ENCODE data around the gene DGKI. TPM values are rescaled to one million over a fixed set of nuclear protein-coding genes. Genes with fewer than 3 reads are reported as not detected.

The DGKI gene
- total RNA-seq, 1 experiment from 2014 or later, result 0.55 TPM

DNA sequence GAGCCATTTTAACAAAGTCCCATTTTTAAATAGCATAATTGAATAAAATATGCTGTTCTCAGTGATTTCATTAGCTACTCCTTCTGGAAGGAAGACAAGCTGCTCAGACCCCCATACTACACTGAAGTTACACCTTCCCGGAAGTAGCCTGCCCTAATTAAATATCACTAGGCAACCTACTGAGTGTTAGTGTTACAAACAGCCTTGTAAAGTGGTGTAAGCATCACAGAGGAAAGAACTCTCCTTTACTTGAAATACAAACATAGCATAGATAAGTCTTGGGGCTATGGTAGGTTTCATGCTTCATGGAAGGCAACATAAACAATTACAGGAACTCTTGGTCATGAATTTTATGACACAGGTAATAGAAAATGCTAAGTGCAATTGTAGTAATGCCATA lies 459.8 kb downstream of the DGKI start:
- Histone ChIP-seq H4K8ac (replicated peaks; ENCODE audit: insufficient read length, low read depth, low read length) (no peak overlapping the region), H2BK120ac (ENCODE audit: low read depth, low read length, poor library complexity, severe bottlenecking) (no peak overlapping the region), H3K56ac (ENCODE audit: insufficient read length, low read depth, low read length) (no peak overlapping the region), H3K27me3 (ENCODE audit: insufficient read depth, low read length) (no peaks in the 10 kb centered on the region), H3K23ac (ENCODE audit: insufficient read length, low read depth, low read length) (no peak overlapping the region), H3K79me1 (ENCODE audit: insufficient read depth, low read depth, low read length, poor library complexity, severe bottlenecking) (no peaks in the 10 kb centered on the region), H2BK20ac (ENCODE audit: low read depth, low read length, poor library complexity, severe bottlenecking) (no peak overlapping the region), H2BK15ac (ENCODE audit: low read depth, low read length) (no peak overlapping the region), H4K91ac (ENCODE audit: insufficient read length, low read depth, low read length) (no peak overlapping the region), H3K9me3 (ENCODE audit: control insufficient read depth, low read depth, low read length) (no peaks in the 10 kb centered on the region), H3K9ac (ENCODE audit: extremely low read depth, insufficient read length, low read length) (no peak overlapping the region), H3K23me2 (ENCODE audit: insufficient read length, low read depth, low read length, poor library complexity, severe bottlenecking) (no peaks in the 10 kb centered on the region), H2BK12ac (ENCODE audit: insufficient read length, low read depth, low read length) (no peak overlapping the region), H4K5ac (ENCODE audit: insufficient read length, low read depth, low read length) (no peak overlapping the region), H3K27ac (ENCODE audit: insufficient read length, low read depth, low read length) (no peak overlapping the region), H3K4me2 (ENCODE audit: insufficient read depth, insufficient read length, low read length) (no peak overlapping the region), H3T11ph (ENCODE audit: low read length) (no peak overlapping the region), H3K18ac (ENCODE audit: insufficient read length, low read depth, low read length) (no peak overlapping the region), H2BK5ac (ENCODE audit: insufficient read length, low read length) (no peak overlapping the region), H2AK5ac (ENCODE audit: insufficient read length, low read length) (no peak overlapping the region), H3K14ac (ENCODE audit: insufficient read depth, low read length) (no peak overlapping the region), H3K4ac (ENCODE audit: low read depth, low read length) (no peak overlapping the region), H4K20me1 (ENCODE audit: control insufficient read depth, insufficient read depth, insufficient read length) (no peaks in the 10 kb centered on the region), H3K79me2 (ENCODE audit: insufficient read depth, low read length) (no peaks in the 10 kb centered on the region), H2AFZ (ENCODE audit: low read length) (no peak overlapping the region), H3K4me1 (ENCODE audit: insufficient read depth, low read length) (no peaks in the 10 kb centered on the region; the same call in 1 of the 2 replicates)
- peaks cover 10 to 12% of the 10 kb centered on the region in 2 experiments for H3K4me1 Mint-ChIP-seq
- no peaks in the 10 kb centered on the region for H3K27me3 Mint-ChIP-seq (ENCODE audit: low read depth)
- no CpG with 5 or more reads among the region's 1 CpG for WGBS (ENCODE audit: extremely low coverage, insufficient read length, low lambda C conversion rate)
- H3K9me3 Mint-ChIP-seq, result no peaks in the 10 kb centered on the region
- DNase-seq, result no peak
- no peaks in the 10 kb centered on the region for H3K36me3 Mint-ChIP-seq (ENCODE audit: insufficient read depth in 1 of 3, low read depth in 3 of 3)
- TF ChIP-seq, protein P1, sequence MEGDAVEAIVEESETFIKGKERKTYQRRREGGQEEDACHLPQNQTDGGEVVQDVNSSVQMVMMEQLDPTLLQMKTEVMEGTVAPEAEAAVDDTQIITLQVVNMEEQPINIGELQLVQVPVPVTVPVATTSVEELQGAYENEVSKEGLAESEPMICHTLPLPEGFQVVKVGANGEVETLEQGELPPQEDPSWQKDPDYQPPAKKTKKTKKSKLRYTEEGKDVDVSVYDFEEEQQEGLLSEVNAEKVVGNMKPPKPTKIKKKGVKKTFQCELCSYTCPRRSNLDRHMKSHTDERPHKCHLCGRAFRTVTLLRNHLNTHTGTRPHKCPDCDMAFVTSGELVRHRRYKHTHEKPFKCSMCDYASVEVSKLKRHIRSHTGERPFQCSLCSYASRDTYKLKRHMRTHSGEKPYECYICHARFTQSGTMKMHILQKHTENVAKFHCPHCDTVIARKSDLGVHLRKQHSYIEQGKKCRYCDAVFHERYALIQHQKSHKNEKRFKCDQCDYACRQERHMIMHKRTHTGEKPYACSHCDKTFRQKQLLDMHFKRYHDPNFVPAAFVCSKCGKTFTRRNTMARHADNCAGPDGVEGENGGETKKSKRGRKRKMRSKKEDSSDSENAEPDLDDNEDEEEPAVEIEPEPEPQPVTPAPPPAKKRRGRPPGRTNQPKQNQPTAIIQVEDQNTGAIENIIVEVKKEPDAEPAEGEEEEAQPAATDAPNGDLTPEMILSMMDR (conservative IDR thresholded peaks at IDR 0.05), result no peak
- H3K4me3 Mint-ChIP-seq, result no peak overlapping the region
- H3K27ac Mint-ChIP-seq, result no peak overlapping the region
